SK-N-DZ (cell line): Measurements from ENCODE around the gene ARHGDIG.

Experiments
- DNase-seq: peaks from one replicate; pipeline ENCODE4 v3.0.0-alpha.2; 2015; ENCODE audit warnings: low spot score

The ARHGDIG gene

GRCh38 chr16:280991-281659 lies 734 bp downstream of the ARHGDIG start:
- DNase-seq: no peak

- DNase-seq: no peak
Observed at GRCh38 chr16:281660-282255, 1.4 kb downstream of the ARHGDIG start.

GRCh38 chr16:282491-282890 lies 2.1 kb downstream of the ARHGDIG start:
- no peak for DNase-seq

- DNase-seq: no peak
Observed at GRCh38 chr16:283033-283805, 2.8 kb downstream of the ARHGDIG start, which contains the start of gene PDIA2. Gene PDIA2, plus strand, starts transcription at chr16:283164. Its CDS starts 6 bp downstream, at chr16:283170.

GRCh38 chr16:284204-285120 lies 4.1 kb downstream of the ARHGDIG start:
- DNase-seq: no peak

- DNase-seq: no peak
Observed at GRCh38 chr16:285146-286055, 5.0 kb downstream of the ARHGDIG start.

- no peak for DNase-seq
Observed at GRCh38 chr16:286491-287297, 6.3 kb downstream of the ARHGDIG start.

- no peak for DNase-seq
Observed at GRCh38 chr16:287298-287811, 7.0 kb downstream of the ARHGDIG start.

GRCh38 chr16:287981-288920 lies 7.9 kb downstream of the ARHGDIG start:
- no peak for DNase-seq

- DNase-seq: no peak
Observed at GRCh38 chr16:289395-289997, 9.1 kb downstream of the ARHGDIG start.

GRCh38 chr16:290015-290680 lies 9.8 kb downstream of the ARHGDIG start:
- DNase-seq: no peak

- DNase-seq: no peak
Observed at GRCh38 chr16:290681-291405, 10.5 kb downstream of the ARHGDIG start.

GRCh38 chr16:291539-291938 lies 11.1 kb downstream of the ARHGDIG start:
- no peak for DNase-seq

- DNase-seq: no peak
Observed at GRCh38 chr16:293043-293775, 12.8 kb downstream of the ARHGDIG start.

- DNase-seq: no peak
Observed at GRCh38 chr16:296276-296675, 15.9 kb downstream of the ARHGDIG start.
